Heart left ventricle (tissue), 16 donors: ENCODE data around the gene TBX10. TPM values are rescaled to one million over a fixed set of nuclear protein-coding genes. Genes with fewer than 3 reads are reported as not detected.

Experiments
- ATAC-seq, 4 donors: fragments of 200-7000 bp; cut with Tn5 transposase; one replicate each; pipeline ENCODE4 v1.9.1; 2020 to 2022; ENCODE audit warnings: moderate library complexity in 4 of 4, mild to moderate bottlenecking in 3 of 4, moderate number of reproducible peaks in 1 of 4
- DNase-seq, 5 donors: peaks; one replicate each; pipeline ENCODE4 v3.0.0-alpha.2; 2020
- H3K27ac ChIP-seq, 12 donors: fragments of 200-600 bp; sonication (generic) in 4 of 12; one replicate each; pipeline versions ENCODE4 v1.5.0 to v1.8.0; 2016 to 2022; ENCODE audit warnings: mild to moderate bottlenecking in 2 of 12
- H3K27me3 ChIP-seq, 9 donors: fragments of 200-600 bp; sonication (generic) in 2 of 9; one replicate each; pipeline versions ENCODE4 v1.5.1 to v1.8.0; 2016 to 2022; ENCODE audit warnings: mild to moderate bottlenecking in 3 of 9
- H3K36me3 ChIP-seq, 9 donors: fragments of 200-600 bp; sonication (generic) in 2 of 9; one replicate each; pipeline versions ENCODE4 v1.5.0 to v1.8.0; 2018 to 2022; ENCODE audit warnings: mild to moderate bottlenecking in 2 of 9
- H3K4me1 ChIP-seq, 12 donors: fragments of 200-600 bp; sonication (generic) in 4 of 12; one replicate each; pipeline versions ENCODE4 v1.5.0 to v1.8.0; 2016 to 2022; ENCODE audit warnings: mild to moderate bottlenecking in 3 of 12
- H3K4me3 ChIP-seq, 12 donors: fragments of 200-600 bp; sonication (generic) in 4 of 12; one replicate each; pipeline versions ENCODE4 v1.5.0 to v1.8.0; 2017 to 2022; ENCODE audit warnings: mild to moderate bottlenecking in 9 of 12, moderate library complexity in 4 of 12
- H3K9me3 ChIP-seq, 12 donors: fragments of 200-600 bp; sonication (generic) in 4 of 12; one replicate each; pipeline versions ENCODE4 v1.5.0 to v1.8.0; 2016 to 2022; ENCODE audit warnings: mild to moderate bottlenecking in 1 of 12
- CTCF ChIP-seq, 12 donors: fragments of 200-600 bp; sonication (generic) in 4 of 12; IDR thresholded peaks; one replicate each; pipeline versions ENCODE4 v1.5.0 to v1.8.0; 2018 to 2022; ENCODE audit warnings: antibody characterized with exemption in 12 of 12, mild to moderate bottlenecking in 5 of 12
- POLR2A ChIP-seq, 2 donors: fragments of 450-650 bp; IDR thresholded peaks; one replicate each; pipeline ENCODE4 v1.6.1; 2017; ENCODE audit warnings: antibody characterized with exemption in 2 of 2, mild to moderate bottlenecking in 2 of 2, moderate library complexity in 2 of 2
- WGBS, 4 donors: extraction: QIAGEN DNeasy Blood & Tissue Kit in 2 of 4; methylation state at CpG; one replicate each; pipeline versions ENCODE4 v1.1.5 to v1.1.7; 2013 to 2018; 5-methylcytosine and 5-hydroxymethylcytosine counted together
- intact Hi-C, 10 donors: fragments of 100-400 bp; cut with DNase I; formaldehyde crosslinking; loops; one replicate each; pipeline versions ENCODE4 v1.11.1 to v1.14.2; 2022
- polyA plus RNA-seq, 2 donors: library from polyadenylated mRNA; stranded (reverse); fragments of 200-250 nt; gene quantifications; one replicate each; pipeline ENCODE4 v1.2.3, GENCODE V29; 2013
- total RNA-seq, 9 donors: library from RNA; depleted of rRNA in 2 of 9; stranded (reverse); fragments of >200 nt in 2 of 9; fragmentation: NEBNext Ultra II Directional in 3 of 9; extraction: Animal tissue kit (Norgen Biotek cat#: 25700) in 3 of 9; gene quantifications; one replicate each; pipeline versions ENCODE4 v1.1.0 to v1.2.4, GENCODE V29; 2016 to 2023
- donor health status: ischemic (EF 13 %, LVEDD 7.1; RV severe dilation, severe dysfunction).
- donor health status: healthy with polysubstance abuse.
- donor health status: DM: no; HTN: yes; CAD: no.
- donor health status: DM: no; HTN: no; CAD: no.
- donor health status: ischemic (EF 25% LVEDD 6.9; RV normal size, moderate dysfunction).
- donor health status: ischemic (EF 25% LVEDD 5.7; RV mildly dilated, moderate dysfunction).
- donor health status: healthy.
- donor health status: DM: yes; HTN: yes; CAD: no.
- donor health status: ischemic (EF 35%, LVEDD 5.7; RV mildly dilated, moderate dysfunction).
- donor health status: nonischemic (EF 11% LVEDD 7.7; RV severe dilation, severe dysfunction).
- donor health status: DM: yes; HTN: yes; CAD: no.
- donor health status: PGD.
- donor health status: ischemic (EF 29% LVEDD 5.4; RV normal size, mild dysfunction).
- donor health status: nonischemic (EF 23%, LVEDD 6.1; RV moderate dilation, normal function).

The TBX10 gene
- total and polyA plus RNA-seq, 11 donors = 0.11 to 0.30 TPM; not detected in 9

GRCh38 chr11:67652965-67653845 is 13.6 kb upstream of the TBX10 start:
- Histone ChIP-seq H3K27me3 (peaks cover 0 to 13% (median 3%) of the 10 kb centered on the region in 9 donors), H3K27ac (no peak overlapping the region), H3K36me3 (no peaks in the 10 kb centered on the region), H3K4me3 (no peak overlapping the region), H3K9me3 (no peaks in the 10 kb centered on the region), H3K4me1 (peaks cover 0 to 11% (median 0%) of the 10 kb centered on the region in 12 donors)
- no peak for TF ChIP-seq CTCF (IDR thresholded peaks at IDR 0.05)
- WGBS, 4 donors = 79 to 85% (median 82%) methylated on average over 14 to 15 of the region's 15 CpGs
- no peak for ATAC-seq
- intact Hi-C loops = loop anchor here in 1 of 10 donors (10.0 kb wide), 1 partner anchor 78 kb away; no protein-coding TSS in a partner anchor
- DNase-seq = peak in 1 of 5 donors; percentile 24

- H3K27me3 ChIP-seq = peaks cover 0 to 16% (median 3%) of the 10 kb centered on the region in 9 donors
- TF ChIP-seq POLR2A (IDR thresholded peaks at IDR 0.05) = no peak
- TF ChIP-seq CTCF (IDR thresholded peaks at IDR 0.05) = no peak
- 51 to 55% (median 54%) methylated on average over 13 of the region's 13 CpGs for WGBS, 4 donors
- no peak overlapping the region for H3K27ac ChIP-seq
- DNase-seq (peak in 1 of 5 donors; percentile 3), ATAC-seq (no peak)
- intact Hi-C loops = loop anchor here in 1 of 10 donors (10.0 kb wide), 1 partner anchor 77 kb away; no protein-coding TSS in a partner anchor
- H3K36me3 ChIP-seq = no peaks in the 10 kb centered on the region
- no peak overlapping the region for H3K4me3 ChIP-seq
- H3K9me3 ChIP-seq = no peaks in the 10 kb centered on the region
- peaks cover 0 to 11% (median 0%) of the 10 kb centered on the region in 12 donors for H3K4me1 ChIP-seq
Observed at GRCh38 chr11:67651976-67652781, 12.6 kb upstream of the TBX10 start.

- no peaks in the 10 kb centered on the region for H3K9me3 ChIP-seq
- peak overlapping the region in 7 of 12 donors; percentile 27 to 55 (median 37) for H3K4me3 ChIP-seq
- intact Hi-C loops = loop anchor here in 1 of 10 donors (10.0 kb wide), 1 partner anchor 75 kb away; no protein-coding TSS in a partner anchor
- peaks cover 0 to 20% (median 0%) of the 10 kb centered on the region in 12 donors for H3K4me1 ChIP-seq
- peak overlapping the region in 1 of 12 donors; percentile 60 for H3K27ac ChIP-seq
- no peak for ATAC-seq
- H3K27me3 ChIP-seq = peaks cover 0 to 27% (median 3%) of the 10 kb centered on the region in 9 donors
- no peaks in the 10 kb centered on the region for H3K36me3 ChIP-seq
- WGBS, 4 donors = 87 to 90% (median 87%) methylated on average over 22 of the region's 22 CpGs
- TF ChIP-seq CTCF (IDR thresholded peaks at IDR 0.05) = no peak
- no peak for TF ChIP-seq POLR2A (IDR thresholded peaks at IDR 0.05)
- DNase-seq = peak in 1 of 5 donors; percentile 45
Observed at GRCh38 chr11:67649634-67650510, 10.3 kb upstream of the TBX10 start.
